Loucy (cell line): ENCODE measurements around the gene ZNF687.

Experiments used
- CTCF ChIP-seq: fragments of 200-600 bp; sonication (generic); conservative IDR thresholded peaks from 2 replicates; pipeline ENCODE4 v1.5.1; 2014; ENCODE audit warnings: mild to moderate bottlenecking, antibody characterized with exemption, low read length
- EZH2phosphoT487 ChIP-seq: fragments of 200-600 bp; IDR thresholded peaks from 2 replicates; pipeline ENCODE4 v1.6.1; 2018; ENCODE audit warnings: antibody characterized with exemption, mild to moderate bottlenecking, moderate library complexity, borderline replicate concordance

- TF ChIP-seq CTCF (no peak), EZH2phosphoT487 (no peak)
Observed at GRCh38 chr1:151312826-151313225, 30.7 kb downstream of the ZNF687 start.
